GM12892 (cell line): ENCODE data around the gene CACNA1C.

Experiments used
- POLR2A ChIP-seq: IDR thresholded peaks from 2 replicates; pipeline ENCODE4 v1.6.1; 2011; ENCODE audit warnings: low read depth, low read length, control low read depth
- POLR2AphosphoS5 ChIP-seq: IDR thresholded peaks from 2 replicates; pipeline ENCODE4 v1.6.1; 2011; ENCODE audit warnings: low read depth, low read length, control low read depth
- TAF1 ChIP-seq: IDR thresholded peaks from 2 replicates; pipeline ENCODE4 v1.6.1; 2011; ENCODE audit warnings: low read depth, mild to moderate bottlenecking, control low read depth, low read length, borderline replicate concordance

- TF ChIP-seq POLR2AphosphoS5 (no peak), TAF1 (no peak), POLR2A (no peak)
Observed at GRCh38 chr12:2372178-2372577, 319.4 kb downstream of the CACNA1C start.
